ENCODE measurements around the gene DEAF1. TPM values are rescaled to one million over a fixed set of nuclear protein-coding genes. Genes with fewer than 3 reads are reported as not detected.
A peak's percentile ranks its signal among the peaks of the same experiment; 100 is the strongest.

Gene DEAF1
- total RNA-seq, 1 experiment from 2014 or later = 33.9 TPM

- no peak for TF ChIP-seq ZNF274 (IDR thresholded peaks at IDR 0.05; ENCODE audit: low read depth, low read length)
- TF ChIP-seq POLR2AphosphoS5 (IDR thresholded peaks at IDR 0.05; ENCODE audit: low read depth, low read length) = no peak
Measured at GRCh38 chr11:727281-727701, 32.3 kb upstream of the DEAF1 start (continued).

GRCh38 chr11:726278-727220 is 31.5 kb upstream of the DEAF1 start:
- Histone ChIP-seq H3K36me3 (ENCODE audit: control insufficient read depth in 1 of 2, insufficient read depth in 2 of 2, low read length in 2 of 2) (peaks cover under 1 to 11% of the 10 kb centered on the region in 2 experiments; a peak in 2 of 4 replicates), H2AFZ (ENCODE audit: low read depth, low read length, poor library complexity, severe bottlenecking) (no peak overlapping the region), H3K4me3 (replicated peaks in 1 of 2; ENCODE audit: low read depth in 1 of 2, low read length in 2 of 2) (no peak overlapping the region), H4K20me1 (ENCODE audit: insufficient read depth) (no peaks in the 10 kb centered on the region), H3K9me2 (ENCODE audit: insufficient read depth) (no peaks in the 10 kb centered on the region), H3K9me3 (ENCODE audit: control insufficient read depth in 1 of 2, insufficient read depth in 1 of 2, low read depth in 1 of 2, low read length in 2 of 2) (no peaks in the 10 kb centered on the region), H3K79me2 (ENCODE audit: insufficient read depth, low read length) (no peaks in the 10 kb centered on the region), H3K27ac (ENCODE audit: low read depth, low read length) (no peak overlapping the region), H3K27me3 (ENCODE audit: insufficient read depth, low read length) (no peaks in the 10 kb centered on the region), H3K9ac (ENCODE audit: low read length) (peak overlapping the region; percentile 61; the same call in 1 of the 2 replicates), H3K4me2 (ENCODE audit: low read length) (peak overlapping the region; percentile 78), H3K4me1 (ENCODE audit: control insufficient read depth in 1 of 2, insufficient read depth in 2 of 2, low read length in 2 of 2) (peaks cover 7 to 24% of the 10 kb centered on the region in 2 experiments; a peak in 3 of 4 replicates)
- ChIA-PET RAD21 (ENCODE audit: low non-redundant PET in 1 of 2, low total read pairs in 2 of 2, uncharacterized antibody in 2 of 2, unreplicated experiment in 2 of 2) (no interaction called here), POLR2A (no interaction called here), CTCF (interaction anchor here (0.6 to 2.1 kb wide), 6 partner anchors 21 to 113 kb away, joined by 3 to 10 read pairs (median 6); partner anchors contain the start of genes DEAF1, TALDO1 and TMEM80)
- ATAC-seq = no peak
- no TSS peak for BruUV-seq (replicated peaks)
- intact Hi-C loops (cut with micrococcal nuclease) = no loop called here
- no peak for DNase-seq (ENCODE audit: low read depth, low spot score)
- TF ChIP-seq ATF3 (IDR thresholded peaks at IDR 0.05) = no peak
- no peak for TF ChIP-seq EZH2phosphoT487 (IDR thresholded peaks at IDR 0.05; ENCODE audit: borderline replicate concordance)
- TF ChIP-seq SP1 (IDR thresholded peaks at IDR 0.05; ENCODE audit: low read depth) = no peak
- no peak for TF ChIP-seq CBX3 (IDR thresholded peaks at IDR 0.05; ENCODE audit: low read depth)
- no peak for TF ChIP-seq ZNF274 (IDR thresholded peaks at IDR 0.05; ENCODE audit: low read depth, low read length)
- no peak for TF ChIP-seq YY1 (IDR thresholded peaks at IDR 0.05; ENCODE audit: extremely low read depth, insufficient replicate concordance, low read depth, low read length)
- no peak for TF ChIP-seq FOSL1 (IDR thresholded peaks at IDR 0.05; ENCODE audit: low read depth)
- TF ChIP-seq ELF1 (IDR thresholded peaks at IDR 0.05; ENCODE audit: borderline replicate concordance, low read depth) = no peak
- TF ChIP-seq RAD21 (IDR thresholded peaks at IDR 0.05; ENCODE audit: low read depth) = no peak
- no peak for TF ChIP-seq ZFX (IDR thresholded peaks at IDR 0.05)
- TF ChIP-seq SRF (IDR thresholded peaks at IDR 0.05; ENCODE audit: low read depth) = no peak
- no peak for TF ChIP-seq REST (IDR thresholded peaks at IDR 0.05; ENCODE audit: low read depth)
- TF ChIP-seq ZBTB33 (IDR thresholded peaks at IDR 0.05; ENCODE audit: extremely low read depth, insufficient replicate concordance, low read length) = no peak
- no peak for TF ChIP-seq EGR1 (IDR thresholded peaks at IDR 0.05; ENCODE audit: low read depth)

All from HCT116 (cell line).